ENCODE results near the gene WASF3. TPM values are rescaled to one million over a fixed set of nuclear protein-coding genes. Genes with fewer than 3 reads are reported as not detected.

The WASF3 gene
- total and polyA plus RNA-seq, 10 donors: 1.7 to 16.4 (median 8.4) TPM

GRCh38 chr13:26614721-26615120 lies 57.2 kb downstream of the WASF3 start:
- 47 to 72% (median 56%) methylated on average over 5 of the region's 5 CpGs for WGBS, 5 donors

GRCh38 chr13:26616126-26616525 lies 58.6 kb downstream of the WASF3 start:
- Histone ChIP-seq H3K4me3 (no peak overlapping the region), H3K4me1 (peaks cover 0 to 3% (median 0%) of the 10 kb centered on the region in 6 donors), H3K27ac (no peak overlapping the region), H3K27me3 (replicated peaks in 1 of 7) (no peaks in the 10 kb centered on the region), H3K36me3 (no peaks in the 10 kb centered on the region), H3K9me3 (no peaks in the 10 kb centered on the region)
- DNase-seq: no peak
- intact Hi-C loops (cut with DNase I; ENCODE audit: low total_unique reads): no loop called here
- TF ChIP-seq CTCF (IDR thresholded peaks at IDR 0.05 in 8 of 11, conservative IDR thresholded peaks at IDR 0.05 in 3 of 11): no peak
- TF ChIP-seq POLR2AphosphoS5 (IDR thresholded peaks at IDR 0.05): no peak
- TF ChIP-seq POLR2A (IDR thresholded peaks at IDR 0.05): no peak
- WGBS, 5 donors: 80 to 93% (median 90%) methylated on average over 2 of the region's 2 CpGs

More at GRCh38 chr13:26614721-26615120, 57.2 kb downstream of the WASF3 start:
- Histone ChIP-seq H3K36me3 (no peaks in the 10 kb centered on the region), H3K27ac (peak overlapping the region in 1 of 8 donors; percentile 47), H3K4me3 (no peak overlapping the region), H3K4me1 (peaks cover 0 to 3% (median 0%) of the 10 kb centered on the region in 6 donors), H3K9me3 (no peaks in the 10 kb centered on the region), H3K27me3 (replicated peaks in 1 of 7) (no peaks in the 10 kb centered on the region)
- intact Hi-C loops (cut with DNase I; ENCODE audit: low total_unique reads): no loop called here
- TF ChIP-seq POLR2A (IDR thresholded peaks at IDR 0.05) (no peak), CTCF (IDR thresholded peaks at IDR 0.05 in 8 of 11, conservative IDR thresholded peaks at IDR 0.05 in 3 of 11) (no peak), POLR2AphosphoS5 (IDR thresholded peaks at IDR 0.05) (no peak)
- no peak for DNase-seq

GRCh38 chr13:26618726-26619125 lies 61.2 kb downstream of the WASF3 start:
- no peak overlapping the region for H3K4me3 ChIP-seq
- peaks cover 0 to 6% (median 0%) of the 10 kb centered on the region in 6 donors for H3K4me1 ChIP-seq
- H3K9me3 ChIP-seq: peaks cover 0 to 11% (median 6%) of the 10 kb centered on the region in 8 donors
- WGBS, 5 donors: 12 to 28% (median 20%) methylated on average over 2 of the region's 2 CpGs
- TF ChIP-seq CTCF (IDR thresholded peaks at IDR 0.05 in 8 of 11, conservative IDR thresholded peaks at IDR 0.05 in 3 of 11) (no peak), POLR2AphosphoS5 (IDR thresholded peaks at IDR 0.05) (no peak), POLR2A (IDR thresholded peaks at IDR 0.05) (no peak)
- intact Hi-C loops (cut with DNase I; ENCODE audit: low total_unique reads): no loop called here
- peaks cover 0 to 3% (median 0%) of the 10 kb centered on the region in 6 donors for H3K36me3 ChIP-seq
- H3K27ac ChIP-seq: no peak overlapping the region
- no peaks in the 10 kb centered on the region for H3K27me3 ChIP-seq (replicated peaks in 1 of 7)
- DNase-seq: no peak

- intact Hi-C loops (cut with DNase I; ENCODE audit: low total_unique reads): no loop called here
- no peak for TF ChIP-seq CTCF (IDR thresholded peaks at IDR 0.05 in 8 of 11, conservative IDR thresholded peaks at IDR 0.05 in 3 of 11)
- no peak for TF ChIP-seq POLR2A (IDR thresholded peaks at IDR 0.05)
- TF ChIP-seq POLR2AphosphoS5 (IDR thresholded peaks at IDR 0.05): no peak
- H3K27me3 ChIP-seq (replicated peaks in 1 of 7): no peaks in the 10 kb centered on the region
- 40 to 75% (median 41%) methylated on average over 2 of the region's 2 CpGs for WGBS, 5 donors
- H3K36me3 ChIP-seq: peaks cover 0 to 3% (median 0%) of the 10 kb centered on the region in 6 donors
- peaks cover 0 to 18% (median 13%) of the 10 kb centered on the region in 8 donors for H3K9me3 ChIP-seq
- no peak overlapping the region for H3K27ac ChIP-seq
- H3K4me1 ChIP-seq: peaks cover 0 to 6% (median 0%) of the 10 kb centered on the region in 6 donors
- DNase-seq: no peak
- no peak overlapping the region for H3K4me3 ChIP-seq
Observed at GRCh38 chr13:26619358-26619757, 61.9 kb downstream of the WASF3 start.

Data from spleen (tissue), 11 donors.